Neural cell (in vitro differentiated cells): ENCODE data around the gene NHLRC4. TPM values are rescaled to one million over a fixed set of nuclear protein-coding genes. Genes with fewer than 3 reads are reported as not detected.

Source experiments
- H2AFZ ChIP-seq: fragments of 200-600, 300-800 bp; sonication (generic), shearing (Covaris generic); 2 replicates; pipeline ENCODE4 v1.6.0; 2014; ENCODE audit warnings: low read depth, mild to moderate bottlenecking, antibody characterized with exemption, low read length, moderate library complexity
- H3F3A ChIP-seq: fragments of 200-600 bp; shearing (Covaris generic); 2 replicates; pipeline ENCODE4 v1.6.1; 2016; ENCODE audit warnings: mild to moderate bottlenecking, moderate library complexity, mixed read lengths, antibody characterized with exemption, low read length; ENCODE audit not compliant: insufficient read depth, poor library complexity, severe bottlenecking
- H3K27ac ChIP-seq: fragments of 200-600, 300-800 bp; sonication (generic), shearing (Covaris generic); 2 replicates; pipeline ENCODE4 v1.5.1; 2014; ENCODE audit warnings: mild to moderate bottlenecking, low read length, moderate library complexity
- H3K27me3 ChIP-seq: fragments of 300-800, 200-600 bp; sonication (generic), shearing (Covaris generic); 2 replicates; pipeline ENCODE4 v1.6.0; 2014; ENCODE audit warnings: mild to moderate bottlenecking, low read depth, low read length, moderate library complexity; ENCODE audit not compliant: insufficient read depth
- H3K36me3 ChIP-seq: fragments of 300-800, 200-600 bp; sonication (generic), shearing (Covaris generic); 2 replicates; pipeline ENCODE4 v1.5.1; 2014; ENCODE audit warnings: mild to moderate bottlenecking, antibody characterized with exemption, low read length, moderate library complexity; ENCODE audit not compliant: insufficient read depth
- H3K4me2 ChIP-seq: fragments of 300-800, 200-600 bp; sonication (generic), shearing (Covaris generic); 2 replicates; pipeline ENCODE4 v1.6.0; 2014; ENCODE audit warnings: mild to moderate bottlenecking, low read length
- H3K4me3 ChIP-seq: fragments of 300-800, 200-600 bp; sonication (generic), shearing (Covaris generic); 2 replicates; pipeline ENCODE4 v1.5.1; 2014; ENCODE audit warnings: mild to moderate bottlenecking, low read length, moderate library complexity
- H3K79me2 ChIP-seq: fragments of 200-600 bp; shearing (Covaris generic); replicated peaks from 2 replicates; pipeline ENCODE4 v1.6.0; 2014; ENCODE audit warnings: mild to moderate bottlenecking, low read length, moderate library complexity; ENCODE audit not compliant: insufficient read depth
- H3K9ac ChIP-seq: fragments of 300-800, 200-600 bp; sonication (generic), shearing (Covaris generic); 2 replicates; pipeline ENCODE4 v1.6.1; 2016; ENCODE audit warnings: mild to moderate bottlenecking, low read length, mixed read lengths
- H3K9me2 ChIP-seq: fragments of 200-600 bp; shearing (Covaris generic); 2 replicates; pipeline ENCODE4 v1.6.1; 2016; ENCODE audit warnings: mild to moderate bottlenecking, low read length, mixed read lengths; ENCODE audit not compliant: insufficient read depth
- H3K9me3 ChIP-seq: fragments of 200-600, 300-800 bp; sonication (generic), shearing (Covaris generic); 2 replicates; pipeline ENCODE4 v1.6.1; 2016; ENCODE audit warnings: mild to moderate bottlenecking, mixed run types, low read length, moderate library complexity, mixed read lengths
- H4K20me1 ChIP-seq: fragments of 200-600 bp; shearing (Covaris generic); 2 replicates; pipeline ENCODE4 v1.6.1; 2016; ENCODE audit warnings: mild to moderate bottlenecking, mixed run types; ENCODE audit not compliant: insufficient read depth
- EP300 ChIP-seq: fragments of 450-650 bp; conservative IDR thresholded peaks from 2 replicates; pipeline ENCODE4 v1.6.1; 2014; ENCODE audit warnings: antibody characterized with exemption, mild to moderate bottlenecking, moderate library complexity; ENCODE audit not compliant: poor library complexity, severe bottlenecking
- EZH2 ChIP-seq: fragments of 200-600, 300-800 bp; shearing (Covaris generic), sonication (generic); IDR thresholded peaks from 2 replicates; pipeline ENCODE4 v1.6.1; 2014; ENCODE audit warnings: antibody characterized with exemption, low read length, borderline replicate concordance, mild to moderate bottlenecking; ENCODE audit not compliant: insufficient read depth, poor library complexity, severe bottlenecking
- MXI1 ChIP-seq: fragments of 450-650 bp; conservative IDR thresholded peaks from 2 replicates; pipeline ENCODE4 v1.6.1; 2014; ENCODE audit warnings: antibody characterized with exemption, mild to moderate bottlenecking; ENCODE audit not compliant: poor library complexity, severe bottlenecking
- POLR2AphosphoS5 ChIP-seq: IDR thresholded peaks from 2 replicates; pipeline ENCODE4 v1.6.1; 2012
- RAD21 ChIP-seq: fragments of 450-650 bp; conservative IDR thresholded peaks from 2 replicates; pipeline ENCODE4 v1.6.1; 2014; ENCODE audit warnings: antibody characterized with exemption, mild to moderate bottlenecking, moderate library complexity
- SMC3 ChIP-seq: fragments of 450-650 bp; conservative IDR thresholded peaks from 2 replicates; pipeline ENCODE4 v1.6.1; 2014; ENCODE audit warnings: antibody characterized with exemption, mild to moderate bottlenecking, moderate library complexity; ENCODE audit not compliant: poor library complexity
- TAF1 ChIP-seq: IDR thresholded peaks from 2 replicates; pipeline ENCODE4 v1.6.1; 2012; ENCODE audit warnings: low read depth
- polyA plus RNA-seq: library from polyadenylated mRNA; depleted of rRNA; stranded (reverse); fragments of >200 nt; gene quantifications from 2 replicates; pipeline ENCODE4 v1.2.3, GENCODE V29; 2014
- TF ChIP-seq, protein P1 (sequence below): IDR thresholded peaks from 2 replicates; pipeline ENCODE4 v1.6.1; 2012; ENCODE audit warnings: borderline replicate concordance
- TF ChIP-seq, protein P2 (sequence below): fragments of 450-650 bp; IDR thresholded peaks from 2 replicates; pipeline ENCODE4 v1.5.1; 2014; ENCODE audit warnings: antibody characterized with exemption, mild to moderate bottlenecking, moderate library complexity; ENCODE audit not compliant: poor library complexity, severe bottlenecking

The NHLRC4 gene
- polyA plus RNA-seq, 1 donor from 2014 or later: not detected

GRCh38 chr16:530111-530817 is 36.5 kb upstream of the NHLRC4 start:
- H3K36me3 ChIP-seq: no peaks in the 10 kb centered on the region

GRCh38 chr16:531494-532125 is 35.2 kb upstream of the NHLRC4 start:
- Histone ChIP-seq H3K36me3 (no peaks in the 10 kb centered on the region), H3K9me2 (no peaks in the 10 kb centered on the region), H3K27me3 (no peaks in the 10 kb centered on the region), H4K20me1 (no peaks in the 10 kb centered on the region), H3K4me2 (no peak overlapping the region), H3K4me3 (no peak overlapping the region), H3K27ac (no peak overlapping the region), H3K9ac (no peak overlapping the region), H3K9me3 (no peaks in the 10 kb centered on the region), H2AFZ (no peak overlapping the region), H3K79me2 (peaks cover 16% of the 10 kb centered on the region), H3F3A (no peaks in the 10 kb centered on the region)
- TF ChIP-seq RAD21 (no peak), SMC3 (no peak), TAF1 (no peak), EZH2 (no peak), EP300 (no peak), MXI1 (no peak), POLR2AphosphoS5 (no peak)
- TF ChIP-seq, protein P1, sequence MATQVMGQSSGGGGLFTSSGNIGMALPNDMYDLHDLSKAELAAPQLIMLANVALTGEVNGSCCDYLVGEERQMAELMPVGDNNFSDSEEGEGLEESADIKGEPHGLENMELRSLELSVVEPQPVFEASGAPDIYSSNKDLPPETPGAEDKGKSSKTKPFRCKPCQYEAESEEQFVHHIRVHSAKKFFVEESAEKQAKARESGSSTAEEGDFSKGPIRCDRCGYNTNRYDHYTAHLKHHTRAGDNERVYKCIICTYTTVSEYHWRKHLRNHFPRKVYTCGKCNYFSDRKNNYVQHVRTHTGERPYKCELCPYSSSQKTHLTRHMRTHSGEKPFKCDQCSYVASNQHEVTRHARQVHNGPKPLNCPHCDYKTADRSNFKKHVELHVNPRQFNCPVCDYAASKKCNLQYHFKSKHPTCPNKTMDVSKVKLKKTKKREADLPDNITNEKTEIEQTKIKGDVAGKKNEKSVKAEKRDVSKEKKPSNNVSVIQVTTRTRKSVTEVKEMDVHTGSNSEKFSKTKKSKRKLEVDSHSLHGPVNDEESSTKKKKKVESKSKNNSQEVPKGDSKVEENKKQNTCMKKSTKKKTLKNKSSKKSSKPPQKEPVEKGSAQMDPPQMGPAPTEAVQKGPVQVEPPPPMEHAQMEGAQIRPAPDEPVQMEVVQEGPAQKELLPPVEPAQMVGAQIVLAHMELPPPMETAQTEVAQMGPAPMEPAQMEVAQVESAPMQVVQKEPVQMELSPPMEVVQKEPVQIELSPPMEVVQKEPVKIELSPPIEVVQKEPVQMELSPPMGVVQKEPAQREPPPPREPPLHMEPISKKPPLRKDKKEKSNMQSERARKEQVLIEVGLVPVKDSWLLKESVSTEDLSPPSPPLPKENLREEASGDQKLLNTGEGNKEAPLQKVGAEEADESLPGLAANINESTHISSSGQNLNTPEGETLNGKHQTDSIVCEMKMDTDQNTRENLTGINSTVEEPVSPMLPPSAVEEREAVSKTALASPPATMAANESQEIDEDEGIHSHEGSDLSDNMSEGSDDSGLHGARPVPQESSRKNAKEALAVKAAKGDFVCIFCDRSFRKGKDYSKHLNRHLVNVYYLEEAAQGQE: no peak
- TF ChIP-seq, protein P2, sequence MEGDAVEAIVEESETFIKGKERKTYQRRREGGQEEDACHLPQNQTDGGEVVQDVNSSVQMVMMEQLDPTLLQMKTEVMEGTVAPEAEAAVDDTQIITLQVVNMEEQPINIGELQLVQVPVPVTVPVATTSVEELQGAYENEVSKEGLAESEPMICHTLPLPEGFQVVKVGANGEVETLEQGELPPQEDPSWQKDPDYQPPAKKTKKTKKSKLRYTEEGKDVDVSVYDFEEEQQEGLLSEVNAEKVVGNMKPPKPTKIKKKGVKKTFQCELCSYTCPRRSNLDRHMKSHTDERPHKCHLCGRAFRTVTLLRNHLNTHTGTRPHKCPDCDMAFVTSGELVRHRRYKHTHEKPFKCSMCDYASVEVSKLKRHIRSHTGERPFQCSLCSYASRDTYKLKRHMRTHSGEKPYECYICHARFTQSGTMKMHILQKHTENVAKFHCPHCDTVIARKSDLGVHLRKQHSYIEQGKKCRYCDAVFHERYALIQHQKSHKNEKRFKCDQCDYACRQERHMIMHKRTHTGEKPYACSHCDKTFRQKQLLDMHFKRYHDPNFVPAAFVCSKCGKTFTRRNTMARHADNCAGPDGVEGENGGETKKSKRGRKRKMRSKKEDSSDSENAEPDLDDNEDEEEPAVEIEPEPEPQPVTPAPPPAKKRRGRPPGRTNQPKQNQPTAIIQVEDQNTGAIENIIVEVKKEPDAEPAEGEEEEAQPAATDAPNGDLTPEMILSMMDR: no peak

More at GRCh38 chr16:530111-530817, 36.5 kb upstream of the NHLRC4 start:
- Histone ChIP-seq H3F3A (no peaks in the 10 kb centered on the region), H3K79me2 (peaks cover 16% of the 10 kb centered on the region), H3K9me2 (no peaks in the 10 kb centered on the region), H3K9me3 (no peaks in the 10 kb centered on the region), H3K4me3 (no peak overlapping the region), H3K4me2 (no peak overlapping the region), H4K20me1 (no peaks in the 10 kb centered on the region), H3K27me3 (no peaks in the 10 kb centered on the region), H3K27ac (no peak overlapping the region), H3K9ac (no peak overlapping the region), H2AFZ (no peak overlapping the region)
- no peak for TF ChIP-seq MXI1
- TF ChIP-seq, protein P1: no peak
- no peak for TF ChIP-seq RAD21
- TF ChIP-seq EP300: no peak
